Measurements from ENCODE around the gene IPO11. TPM values are rescaled to one million over a fixed set of nuclear protein-coding genes. Genes with fewer than 3 reads are reported as not detected.

The IPO11 gene
- total and polyA plus RNA-seq, 2 of the 13 experiments (the other 11 are each of a cell fraction or from before 2014, with no cell fraction given): 13.9 to 24.4 TPM

- TF ChIP-seq, protein P1, sequence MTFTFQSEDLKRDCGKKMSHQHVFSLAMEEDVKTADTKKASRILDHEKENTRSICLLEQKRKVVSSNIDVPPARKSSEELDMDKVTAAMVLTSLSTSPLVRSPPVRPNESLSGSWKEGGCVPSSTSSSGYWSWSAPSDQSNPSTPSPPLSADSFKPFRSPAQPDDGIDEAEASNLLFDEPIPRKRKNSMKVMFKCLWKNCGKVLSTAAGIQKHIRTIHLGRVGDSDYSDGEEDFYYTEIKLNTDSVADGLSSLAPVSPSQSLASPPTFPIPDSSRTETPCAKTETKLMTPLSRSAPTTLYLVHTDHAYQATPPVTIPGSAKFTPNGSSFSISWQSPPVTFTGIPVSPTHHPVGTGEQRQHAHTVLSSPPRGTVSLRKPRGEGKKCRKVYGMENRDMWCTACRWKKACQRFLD (CRISPR knock-in tag; IDR thresholded peaks at IDR 0.05; ENCODE audit: borderline replicate concordance): no peak
- TF ChIP-seq MEIS1 (CRISPR knock-in tag; IDR thresholded peaks at IDR 0.05; ENCODE audit: borderline replicate concordance) (peak; percentile 74; the same call in 1 of the 2 replicates), ZSCAN21 (CRISPR knock-in tag; IDR thresholded peaks at IDR 0.05; ENCODE audit: borderline replicate concordance) (peak; percentile 78; the same call in 1 of the 2 replicates), ZNF674 (CRISPR knock-in tag; IDR thresholded peaks at IDR 0.05; ENCODE audit: low read depth) (0 out of 2 replicates have a peak, but pooled peaks have one; percentile 30), FOXJ3 (CRISPR knock-in tag; IDR thresholded peaks at IDR 0.05; ENCODE audit: borderline replicate concordance) (peak; percentile 33; the same call in 1 of the 2 replicates), TCF7L2 (IDR thresholded peaks at IDR 0.05; ENCODE audit: low read depth, low read length) (no peak), ZNF619 (CRISPR knock-in tag; IDR thresholded peaks at IDR 0.05) (peak; percentile 97), HNF4A (CRISPR knock-in tag; IDR thresholded peaks at IDR 0.05) (no peak), PHF8 (CRISPR knock-in tag; IDR thresholded peaks at IDR 0.05) (peak; percentile 92), HDAC6 (IDR thresholded peaks at IDR 0.05; ENCODE audit: low read depth, low read length) (no peak), ZNF660 (CRISPR knock-in tag; IDR thresholded peaks at IDR 0.05; ENCODE audit: borderline replicate concordance, low read depth) (no peak), SAFB2 (CRISPR knock-in tag; IDR thresholded peaks at IDR 0.05; ENCODE audit: borderline replicate concordance, low read depth) (peak; percentile 43; the same call in 1 of the 2 replicates), ZBTB10 (CRISPR knock-in tag; IDR thresholded peaks at IDR 0.05; ENCODE audit: borderline replicate concordance) (no peak), ELF1 (CRISPR knock-in tag; IDR thresholded peaks at IDR 0.05) (peak; percentile 82), ZNF784 (CRISPR knock-in tag; IDR thresholded peaks at IDR 0.05; ENCODE audit: borderline replicate concordance) (0 out of 2 replicates have a peak, but pooled peaks have one; percentile 57), ETV6 (CRISPR knock-in tag; conservative IDR thresholded peaks at IDR 0.05) (0 out of 2 replicates have a peak, but pooled peaks have one; percentile 20), JDP2 (CRISPR knock-in tag; IDR thresholded peaks at IDR 0.05; ENCODE audit: borderline replicate concordance) (no peak), SMAD3 (CRISPR knock-in tag; IDR thresholded peaks at IDR 0.05) (0 out of 2 replicates have a peak, but pooled peaks have one; percentile 45), SKI (IDR thresholded peaks at IDR 0.05; ENCODE audit: partially characterized antibody) (no peak), ZNF350 (CRISPR knock-in tag; IDR thresholded peaks at IDR 0.05; ENCODE audit: borderline replicate concordance, low read depth) (peak; percentile 83), SCMH1 (CRISPR knock-in tag; IDR thresholded peaks at IDR 0.05; ENCODE audit: borderline replicate concordance) (no peak), SETDB1 (CRISPR knock-in tag; IDR thresholded peaks at IDR 0.05; ENCODE audit: borderline replicate concordance) (no peak), ZNF24 (IDR thresholded peaks at IDR 0.05) (no peak)
Measured at GRCh38 chr5:62412549-62413329, at the start of gene IPO11 (continued).

All from HepG2 (cell line).